GM12864 (cell line): ENCODE measurements around the gene GMDS.

Experiments used
- DNase-seq: peaks from one replicate; pipeline ENCODE4 v3.0.0-alpha.2; 2011; ENCODE audit warnings: low read depth
- H3K4me3 ChIP-seq: 2 replicates; pipeline ENCODE4 v1.5.1; 2011; ENCODE audit warnings: mild to moderate bottlenecking, low read depth, low read length, control low read depth
- CTCF ChIP-seq: IDR thresholded peaks from 2 replicates; pipeline ENCODE4 v1.5.1; 2011; ENCODE audit warnings: low read depth, mild to moderate bottlenecking, moderate library complexity, low read length, control low read depth, inconsistent platforms; ENCODE audit errors: missing control alignments

Gene GMDS

GRCh38 chr6:1726341-1726768, 519.0 kb downstream of the GMDS start:
- TF ChIP-seq CTCF, result no peak
- no peak for DNase-seq

GRCh38 chr6:1724616-1725015, 520.8 kb downstream of the GMDS start:
- DNase-seq, result no peak
- no peak for TF ChIP-seq CTCF
- H3K4me3 ChIP-seq, result no peak overlapping the region

More at GRCh38 chr6:1726341-1726768, 519.0 kb downstream of the GMDS start:
- no peak overlapping the region for H3K4me3 ChIP-seq

GRCh38 chr6:1724124-1724523, 521.3 kb downstream of the GMDS start:
- no peak for DNase-seq

GRCh38 chr6:1722801-1723200, 522.6 kb downstream of the GMDS start:
- no peak for TF ChIP-seq CTCF
- no peak overlapping the region for H3K4me3 ChIP-seq

More at GRCh38 chr6:1724124-1724523, 521.3 kb downstream of the GMDS start:
- H3K4me3 ChIP-seq, result no peak overlapping the region
- no peak for TF ChIP-seq CTCF

GRCh38 chr6:1720620-1721322, 524.6 kb downstream of the GMDS start:
- no peak overlapping the region for H3K4me3 ChIP-seq
- no peak for DNase-seq
- no peak for TF ChIP-seq CTCF

More at GRCh38 chr6:1722801-1723200, 522.6 kb downstream of the GMDS start:
- DNase-seq, result no peak

- H3K4me3 ChIP-seq, result no peak overlapping the region
- DNase-seq, result no peak
- no peak for TF ChIP-seq CTCF
Observed at GRCh38 chr6:1719922-1720321, 525.5 kb downstream of the GMDS start.

- TF ChIP-seq CTCF, result no peak
- no peak for DNase-seq
- no peak overlapping the region for H3K4me3 ChIP-seq
Observed at GRCh38 chr6:1716868-1717267, 528.5 kb downstream of the GMDS start.
